ENCODE data around the gene LIN52.

LIN52 gene

GRCh38 chr14:74194506-74195274 is 109.9 kb downstream of the LIN52 start:
- no peak for DNase-seq (ENCODE audit: low read depth in 2 of 2)

- no peak for DNase-seq (ENCODE audit: low read depth in 2 of 2)
These were observed 110.9 kb downstream of the LIN52 start for GRCh38 chr14:74195623-74196022.

GRCh38 chr14:74198441-74199234 is 113.9 kb downstream of the LIN52 start:
- no peak for DNase-seq (ENCODE audit: low read depth in 2 of 2)

- no peak for DNase-seq (ENCODE audit: low read depth in 2 of 2)
These were observed 117.4 kb downstream of the LIN52 start for GRCh38 chr14:74202113-74202512.

GRCh38 chr14:74203639-74204038 is 118.9 kb downstream of the LIN52 start:
- no peak for DNase-seq (ENCODE audit: low read depth in 2 of 2)

GRCh38 chr14:74204491-74204890 is 119.7 kb downstream of the LIN52 start:
- no peak for DNase-seq (ENCODE audit: low read depth in 2 of 2)

- DNase-seq (ENCODE audit: low read depth in 2 of 2), result no peak
These were observed 121.1 kb downstream of the LIN52 start for GRCh38 chr14:74205882-74206281.

GRCh38 chr14:74207943-74208342 is 123.2 kb downstream of the LIN52 start:
- no peak for DNase-seq (ENCODE audit: low read depth in 2 of 2)

GRCh38 chr14:74208642-74209041 is 123.9 kb downstream of the LIN52 start:
- no peak for DNase-seq (ENCODE audit: low read depth in 2 of 2)

- DNase-seq (ENCODE audit: low read depth in 2 of 2), result no peak
These were observed 127.3 kb downstream of the LIN52 start for GRCh38 chr14:74211945-74212580.

- DNase-seq (ENCODE audit: low read depth in 2 of 2), result no peak
These were observed 129.4 kb downstream of the LIN52 start for GRCh38 chr14:74213907-74214803.

- DNase-seq (ENCODE audit: low read depth in 2 of 2), result no peak
These were observed 131.9 kb downstream of the LIN52 start for GRCh38 chr14:74216671-74217070.

GRCh38 chr14:74217672-74218448 is 133.1 kb downstream of the LIN52 start:
- DNase-seq (ENCODE audit: low read depth in 2 of 2), result peak; percentile 4 to 10

- no peak for DNase-seq (ENCODE audit: low read depth in 2 of 2)
These were observed 133.7 kb downstream of the LIN52 start for GRCh38 chr14:74218462-74218861.

- no peak for DNase-seq (ENCODE audit: low read depth in 2 of 2)
These were observed 134.8 kb downstream of the LIN52 start for GRCh38 chr14:74219277-74220205.

- DNase-seq (ENCODE audit: low read depth in 2 of 2), result no peak
These were observed 136.2 kb downstream of the LIN52 start for GRCh38 chr14:74220991-74221390.

GRCh38 chr14:74221741-74222140 is 137.0 kb downstream of the LIN52 start:
- no peak for DNase-seq (ENCODE audit: low read depth in 2 of 2)

- no peak for DNase-seq (ENCODE audit: low read depth in 2 of 2)
These were observed 138.3 kb downstream of the LIN52 start for GRCh38 chr14:74223016-74223415.

GRCh38 chr14:74231784-74232183 is 147.0 kb downstream of the LIN52 start:
- DNase-seq (ENCODE audit: low read depth in 2 of 2), result no peak

GRCh38 chr14:74235017-74235416 is 150.3 kb downstream of the LIN52 start:
- no peak for DNase-seq (ENCODE audit: low read depth in 2 of 2)
